HG02588 (cell line): Measurements from ENCODE around the gene TENT5D.
"Not testable (repeated sequence)": the region's sequence is repeated elsewhere in the genome, so short reads cannot be mapped to it uniquely, and the experiment has no call there.

Experiments
- ATAC-seq: cut with Tn5 transposase; IDR thresholded peaks from one replicate; pipeline ENCODE4 v1.9.1; 2021; ENCODE audit warnings: mild to moderate bottlenecking, moderate library complexity; ENCODE audit not compliant: unreplicated experiment

Gene TENT5D

DNA sequence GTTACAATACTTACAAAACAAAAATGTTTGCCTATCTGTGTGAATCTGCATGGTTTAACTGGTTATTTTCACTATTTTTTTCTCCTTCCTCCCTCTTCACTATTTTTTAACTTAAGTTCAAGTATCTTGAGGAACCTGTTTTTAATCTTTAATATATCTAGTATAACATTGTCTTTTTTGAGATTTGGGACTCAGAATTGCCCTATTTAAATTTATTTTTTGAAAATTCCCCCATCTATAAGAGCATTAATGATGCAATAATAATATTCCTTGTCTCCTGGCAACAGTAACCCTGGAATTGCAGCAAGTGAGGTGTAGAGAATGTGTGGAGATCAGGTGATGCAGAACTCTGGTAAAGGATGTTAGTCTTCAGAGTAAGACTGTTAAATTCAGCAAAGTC is at the start of gene TENT5D:
Gene TENT5D, plus strand, starts transcription at position 301 of the 400 bp plus-strand sequence. CDS start 22,093 bp downstream, outside the sequence.
- ATAC-seq, result no peak

- ATAC-seq, result not testable (repeated sequence)
Measured at GRCh38 chrX:80385651-80386050, 34.6 kb upstream of the TENT5D start.

- ATAC-seq, result no peak
Measured at GRCh38 chrX:80388206-80388605, 32.0 kb upstream of the TENT5D start.

- ATAC-seq, result no peak
Measured at GRCh38 chrX:80412042-80412441, 8.2 kb upstream of the TENT5D start.

GRCh38 chrX:80423000-80423399 is 2.8 kb downstream of the TENT5D start:
- ATAC-seq, result no peak

DNA sequence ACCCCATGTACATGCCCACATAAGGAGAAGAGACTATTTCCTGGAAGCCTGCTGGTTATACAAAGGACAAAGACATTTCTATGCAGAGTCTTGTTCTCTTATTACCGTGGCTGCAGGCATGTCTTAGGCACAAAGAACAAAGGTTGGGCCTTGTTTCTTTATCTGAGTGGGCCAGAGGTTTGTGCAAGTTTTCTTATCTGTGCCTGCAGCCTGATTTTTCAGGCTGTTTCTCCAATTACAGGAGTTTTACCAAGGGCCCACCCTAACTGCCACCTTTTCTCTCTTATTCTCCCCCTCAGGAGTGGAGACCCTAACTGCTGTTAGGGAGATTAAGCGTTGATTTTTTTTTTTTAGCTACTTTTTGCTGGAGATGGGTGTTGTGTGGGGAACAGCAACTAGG is 3.5 kb downstream of the TENT5D start:
- ATAC-seq, result no peak

GRCh38 chrX:80430826-80431504 is 10.7 kb downstream of the TENT5D start:
- ATAC-seq, result no peak

DNA sequence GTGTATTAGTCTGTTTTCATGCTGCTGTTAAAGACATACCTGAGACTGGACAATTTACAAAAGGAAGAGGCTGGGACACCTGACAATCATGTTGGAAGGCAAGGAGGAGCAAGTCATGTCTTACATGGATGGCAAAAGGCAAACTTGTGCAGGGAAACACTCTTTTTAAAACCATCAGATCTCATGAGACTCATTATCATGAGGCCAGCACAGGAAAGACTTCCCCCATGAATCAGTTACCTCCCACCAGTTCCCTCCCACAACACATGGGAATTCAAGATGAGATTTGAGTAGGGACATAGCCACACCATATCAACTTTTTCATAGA is 11.2 kb downstream of the TENT5D start:
- ATAC-seq, result no peak

DNA sequence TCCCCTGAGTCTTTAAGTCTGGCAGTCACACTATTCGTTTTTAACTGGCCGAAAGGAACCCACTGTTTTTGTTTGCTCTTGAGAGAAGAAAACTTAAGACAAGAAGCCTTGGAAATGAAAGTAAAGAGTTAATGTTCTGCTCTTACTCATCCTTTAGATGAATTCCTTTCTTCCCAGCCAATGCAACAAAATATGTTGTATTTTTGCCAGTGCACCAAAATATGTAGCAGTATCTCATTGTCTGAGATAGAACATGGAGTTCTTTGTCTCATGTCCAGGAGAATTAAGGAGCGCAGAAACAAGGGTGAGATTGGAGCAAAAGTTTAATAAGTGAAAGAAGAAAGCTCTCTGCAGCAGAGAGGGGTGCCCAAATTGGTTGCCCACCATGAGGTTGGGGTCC is 12.2 kb downstream of the TENT5D start:
- ATAC-seq, result no peak

- ATAC-seq, result no peak
Measured at GRCh38 chrX:80432863-80433262, 12.6 kb downstream of the TENT5D start.

DNA sequence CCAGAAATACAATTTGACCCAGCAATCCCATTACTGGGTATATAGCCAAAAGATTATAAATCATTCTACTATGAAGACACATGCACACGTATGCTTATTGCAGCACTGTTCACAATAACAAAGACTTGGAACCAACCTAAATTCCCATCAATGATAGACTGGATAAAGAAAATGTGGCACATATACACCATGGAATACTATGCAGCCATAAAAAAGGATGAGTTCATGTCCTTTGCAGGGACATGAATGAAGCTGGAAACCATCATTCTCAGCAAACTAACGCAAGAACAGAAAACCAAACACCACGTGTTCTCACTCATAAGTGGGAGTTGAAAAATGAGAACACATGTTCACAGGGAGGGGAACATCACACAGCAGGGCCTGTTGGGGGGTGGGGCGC is 47.9 kb downstream of the TENT5D start:
- ATAC-seq, result not testable (repeated sequence)

DNA sequence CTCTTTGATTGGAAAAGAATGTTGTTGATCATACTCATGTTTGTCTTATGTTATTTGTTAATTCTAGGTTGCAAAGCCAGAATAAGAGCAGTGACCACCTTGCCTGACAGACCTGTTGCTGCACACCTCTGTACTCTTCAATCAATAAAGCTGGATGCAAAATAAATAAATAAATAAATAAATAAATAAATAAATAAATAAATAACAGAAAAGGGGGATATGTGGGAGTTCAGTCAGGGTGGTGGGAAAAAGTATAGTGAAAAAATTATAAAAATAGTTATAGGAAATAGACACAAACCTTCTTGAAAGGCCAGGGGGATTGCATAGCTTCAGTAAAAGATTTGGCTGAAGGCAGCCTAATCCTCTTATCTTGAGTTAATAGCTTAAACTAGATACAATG is 51.3 kb downstream of the TENT5D start:
- no peak for ATAC-seq

- no peak for ATAC-seq
Measured at GRCh38 chrX:80485543-80485942, 65.3 kb downstream of the TENT5D start.

DNA sequence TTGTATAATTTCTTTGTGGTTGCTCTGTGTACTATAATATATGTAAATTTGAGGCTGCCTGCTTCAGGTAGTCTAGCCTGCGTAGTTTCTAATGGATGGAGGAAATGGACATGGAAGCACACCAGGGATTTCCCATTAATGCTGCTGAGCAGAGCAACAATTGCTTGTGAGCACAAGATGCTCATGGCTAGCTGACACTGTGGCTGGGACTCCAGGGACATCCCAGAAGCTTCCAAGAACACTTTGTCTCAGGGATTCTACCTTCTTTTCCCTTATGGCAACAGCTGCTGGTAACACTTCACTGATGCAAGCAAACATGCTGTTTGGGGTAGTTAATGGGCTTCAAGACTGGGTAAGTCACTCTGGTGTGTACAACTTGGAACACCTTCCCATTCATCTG is 66.1 kb downstream of the TENT5D start:
- no peak for ATAC-seq

GRCh38 chrX:80489166-80489565 is 68.9 kb downstream of the TENT5D start:
- no peak for ATAC-seq
